ENCODE measurements around the gene NOL12.

GRCh38 chr22:37696657-37697537 lies 10.8 kb downstream of the NOL12 start, which contains the start of gene TRIOBP:
- TF ChIP-seq POLR2A (IDR thresholded peaks at IDR 0.05) (no peak), POLR2AphosphoS5 (IDR thresholded peaks at IDR 0.05) (peak in 1 of 3 donors; percentile 57)
